GM12878 (cell line): ENCODE measurements around the gene MTA3. TPM values are rescaled to one million over a fixed set of nuclear protein-coding genes. Genes with fewer than 3 reads are reported as not detected.

Source experiments
- ATAC-seq: fragments of 200-7000 bp; cut with Tn5 transposase; 3 replicates; pipeline ENCODE4 v1.9.1; 2020; ENCODE audit warnings: mild to moderate bottlenecking, moderate library complexity
- BruUV-seq: library from RNA; stranded (reverse); fragments of 400-500 nt; replicated peaks from 2 replicates; lab custom pipeline; 2021; lab: Mats Ljungman, UMichigan
- CTCF ChIA-PET: fragments of 300-600 bp; sonication (Branson Sonifier 250); formaldehyde crosslinking; extraction: SDS; loops from one replicate; lab custom pipeline; 2021; ENCODE audit warnings: inconsistent platforms; lab: Yijun Ruan, JAX
- POLR2A ChIA-PET: fragments of 350-600 bp; formaldehyde crosslinking; extraction: SDS; loops from one replicate; lab custom pipeline; 2021; ENCODE audit warnings: inconsistent platforms; lab: Charles Lee
- RAD21 ChIA-PET: fragments of 300-600 bp; sonication (Branson Sonifier 250); formaldehyde crosslinking; loops from one replicate; lab custom pipeline; 2023; ENCODE audit warnings: antibody characterized with exemption; ENCODE audit not compliant: unreplicated experiment; lab: Charles Lee
- SMC1A ChIA-PET: fragments of 300-600 bp; sonication (Branson Sonifier 250); formaldehyde crosslinking; loops from one replicate; lab custom pipeline; 2023; ENCODE audit not compliant: unreplicated experiment, uncharacterized antibody; lab: Charles Lee
- DNase-seq: peaks from one replicate; pipeline ENCODE4 v3.0.0-alpha.2; 2011; ENCODE audit warnings: low read depth, low spot score
- FAIRE-seq: peaks from 3 replicates; lab custom pipeline; 2011; peaks lifted over from hg19 to GRCh38; lab: Jason Lieb, UNC
- H2AFZ ChIP-seq: 2 replicates; pipeline ENCODE4 v1.6.0; 2011; ENCODE audit warnings: low read depth, low read length, control low read depth; ENCODE audit not compliant: control insufficient read depth
- H3K27ac ChIP-seq: 2 replicates; pipeline ENCODE4 v1.5.1; 2011; ENCODE audit warnings: control low read depth; ENCODE audit not compliant: control insufficient read depth, insufficient read depth
- H3K27me3 ChIP-seq, 2 experiments: replicated peaks in 1 of 2; 2 replicates each; pipeline versions ENCODE4 v1.6.0 to v1.6.1; 2011; ENCODE audit warnings: low read length in 1 of 2; ENCODE audit not compliant: control insufficient read depth in 2 of 2, insufficient read depth in 2 of 2
- H3K36me3 ChIP-seq, 2 experiments: 2 replicates each; pipeline ENCODE4 v1.5.1; 2011; ENCODE audit warnings: low read length in 1 of 2; ENCODE audit not compliant: control insufficient read depth in 2 of 2, insufficient read depth in 2 of 2
- H3K4me1 ChIP-seq: 2 replicates; pipeline ENCODE4 v1.6.1; 2011; ENCODE audit warnings: mild to moderate bottlenecking, low read length, moderate library complexity, mixed read lengths; ENCODE audit not compliant: control insufficient read depth, insufficient read depth
- H3K4me2 ChIP-seq: 2 replicates; pipeline ENCODE4 v1.6.0; 2011; ENCODE audit warnings: control low read depth; ENCODE audit not compliant: control insufficient read depth, insufficient read depth
- H3K4me3 ChIP-seq: fragments of 200-600 bp; sonication (generic); 2 replicates; pipeline ENCODE4 v1.5.1; 2016
- H3K79me2 ChIP-seq: 2 replicates; pipeline ENCODE4 v1.6.0; 2011; ENCODE audit warnings: low read length; ENCODE audit not compliant: control insufficient read depth, insufficient read depth
- H3K9ac ChIP-seq: 2 replicates; pipeline ENCODE4 v1.8.0; 2011; ENCODE audit warnings: low read length, control low read depth, mixed read lengths; ENCODE audit not compliant: control insufficient read depth, insufficient read depth
- H3K9me3 ChIP-seq: replicated peaks from 3 replicates; pipeline ENCODE4 v1.5.1; 2011; ENCODE audit warnings: mild to moderate bottlenecking, low read length; ENCODE audit not compliant: control insufficient read depth, insufficient read depth
- H4K20me1 ChIP-seq: 2 replicates; pipeline ENCODE4 v1.6.0; 2011; ENCODE audit not compliant: control insufficient read depth, insufficient read depth
- BACH1 ChIP-seq: fragments of 450-650 bp; IDR thresholded peaks from 2 replicates; pipeline ENCODE4 v1.6.1; 2017; ENCODE audit warnings: mild to moderate bottlenecking, borderline replicate concordance
- EGR1 ChIP-seq, 2 experiments: IDR thresholded peaks; 1 replicate in 1 of 2; 2 replicates in 1 of 2; pipeline ENCODE4 v1.6.1; 2011 to 2012; ENCODE audit warnings: low read depth in 2 of 2, low read length in 2 of 2, borderline replicate concordance in 1 of 2, mild to moderate bottlenecking in 1 of 2, moderate library complexity in 1 of 2
- EZH2 ChIP-seq: IDR thresholded peaks from 2 replicates; pipeline ENCODE4 v1.6.1; 2012; ENCODE audit warnings: low read depth, mild to moderate bottlenecking, control low read depth, inconsistent platforms, low read length, borderline replicate concordance; ENCODE audit not compliant: control insufficient read depth
- HCFC1 ChIP-seq: fragments of 150-350 bp; IDR thresholded peaks from 2 replicates; pipeline ENCODE4 v1.6.1; 2014; ENCODE audit warnings: low read length
- HDGF ChIP-seq: fragments of 450-650 bp; IDR thresholded peaks from 2 replicates; pipeline ENCODE4 v1.6.1; 2016; ENCODE audit warnings: antibody characterized with exemption
- KLF5 ChIP-seq: fragments of 450-650 bp; IDR thresholded peaks from 2 replicates; pipeline ENCODE4 v1.6.1; 2014; ENCODE audit warnings: mild to moderate bottlenecking; ENCODE audit not compliant: partially characterized antibody
- NFYA ChIP-seq: IDR thresholded peaks from 2 replicates; pipeline ENCODE4 v1.6.1; 2011; ENCODE audit warnings: low read depth, mild to moderate bottlenecking, low read length, improper control_type of control experiment, borderline replicate concordance
- NFYB ChIP-seq: IDR thresholded peaks from 2 replicates; pipeline ENCODE4 v1.6.1; 2011; ENCODE audit warnings: low read depth, mild to moderate bottlenecking, low read length, improper control_type of control experiment, moderate library complexity; ENCODE audit not compliant: insufficient read depth
- NR2F1 ChIP-seq: fragments of 450-650 bp; conservative IDR thresholded peaks from 2 replicates; pipeline ENCODE4 v1.6.1; 2017; ENCODE audit warnings: mild to moderate bottlenecking
- RAD51 ChIP-seq: fragments of 450-650 bp; IDR thresholded peaks from 2 replicates; pipeline ENCODE4 v1.6.1; 2016; ENCODE audit warnings: moderate library complexity, mild to moderate bottlenecking, inconsistent platforms
- YY1 ChIP-seq: IDR thresholded peaks from 2 replicates; pipeline ENCODE4 v1.6.1; 2011; ENCODE audit warnings: low read depth, mild to moderate bottlenecking, low read length
- WGBS: methylation state at CpG from one replicate; pipeline ENCODE4 v1.1.6; 2016; ENCODE audit warnings: low lambda C conversion rate; ENCODE audit not compliant: insufficient replicate concordance, insufficient coverage; ENCODE audit errors: missing lambda C conversion rate; 5-methylcytosine and 5-hydroxymethylcytosine counted together
- in situ Hi-C: fragments of 300-500 bp; cut with MboI; formaldehyde crosslinking; loops from 9 replicates; pipeline ENCODE4 v1.14.3; 2018; ENCODE audit warnings: mixed read lengths
- intact Hi-C: fragments of 100-400 bp; cut with micrococcal nuclease; formaldehyde crosslinking; loops from one replicate; pipeline ENCODE4 v1.14.2; 2022; ENCODE audit not compliant: unreplicated experiment
- polyA plus RNA-seq, 11 experiments: library from polyadenylated mRNA; depleted of rRNA in 4 of 11; unstranded in 6 of 11; stranded (reverse) in 5 of 11; fragments of >200 nt; fragmentation: Nextera tagmentation in 4 of 11; fragmentation: Illumina TruSeq in 1 of 11; extraction: Ambion mirVana in 4 of 11; extraction: Trizol in 1 of 11; gene quantifications; 1 replicate in 1 of 11; 2 replicates in 10 of 11; pipeline versions ENCODE4 v1.2.1 to v1.2.3, GENCODE V29; 2011 to 2016; ENCODE audit warnings: inconsistent platforms in 2 of 11, missing spikeins in 2 of 11, low read depth in 1 of 11
- total RNA-seq, 4 experiments: library from RNA; depleted of rRNA in 3 of 4; stranded (reverse); fragments of >200 nt in 3 of 4; fragmentation: Illumina TruSeq in 1 of 4; extraction: Trizol in 1 of 4; gene quantifications; 2 replicates each; pipeline versions ENCODE4 v1.2.1 to v1.2.3, GENCODE V29; 2013 to 2021
- TF ChIP-seq, protein P1 (sequence below): IDR thresholded peaks from 2 replicates; pipeline ENCODE4 v1.6.1; 2011; ENCODE audit warnings: borderline replicate concordance, low read depth, mild to moderate bottlenecking, moderate library complexity, low read length; ENCODE audit not compliant: insufficient read depth, poor library complexity, severe bottlenecking
- TF ChIP-seq, protein P2 (sequence below): fragments of 450-650 bp; IDR thresholded peaks from 2 replicates; pipeline ENCODE4 v1.6.1; 2014; ENCODE audit warnings: mild to moderate bottlenecking

The MTA3 gene
- total and polyA plus RNA-seq, 10 of the 15 experiments (the other 5 are each of a cell fraction or from before 2014, with no cell fraction given), result 17.6 to 45.5 (median 26.5) TPM

DNA sequence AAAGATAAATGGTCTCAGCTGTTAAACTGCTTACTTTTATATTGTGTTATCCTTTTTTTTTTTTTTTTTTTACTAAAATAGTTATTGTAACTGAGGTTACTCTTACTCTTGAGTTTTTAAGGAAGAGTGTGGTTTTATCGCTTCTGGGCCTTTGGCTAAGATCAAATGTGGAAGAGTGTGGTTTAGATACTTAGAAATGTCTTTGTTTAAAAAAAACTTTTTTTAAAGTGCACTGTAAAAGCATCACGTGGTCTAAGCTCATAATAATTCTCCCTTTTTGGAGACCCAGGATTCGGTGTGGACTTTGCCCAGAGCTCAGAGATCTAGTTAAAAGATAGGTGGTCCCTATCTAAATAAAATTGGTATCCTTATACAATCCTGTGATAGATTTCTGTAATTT, 207.4 kb downstream of the MTA3 start:
- SMC1A ChIA-PET, result interaction anchor here (0.6 to 3.4 kb wide), 15 partner anchors 9 to 208 kb away, joined by 3 to 18 read pairs (median 5); no protein-coding TSS in a partner anchor
- no TSS peak for BruUV-seq

GRCh38 chr2:42777883-42778805, 209.7 kb downstream of the MTA3 start:
- in situ Hi-C loops, result no loop called here
- SMC1A ChIA-PET, result interaction anchor here (0.6 kb wide), 1 partner anchor 220 kb away, joined by 3 read pairs; no protein-coding TSS in a partner anchor
- no peak for TF ChIP-seq EZH2
- TF ChIP-seq HDGF, result no peak
- TF ChIP-seq EGR1 (IDR thresholded peaks at IDR 0.05; ENCODE audit: borderline replicate concordance in 1 of 2, low read depth in 2 of 2, low read length in 2 of 2), result no peak
- TF ChIP-seq, protein P1, sequence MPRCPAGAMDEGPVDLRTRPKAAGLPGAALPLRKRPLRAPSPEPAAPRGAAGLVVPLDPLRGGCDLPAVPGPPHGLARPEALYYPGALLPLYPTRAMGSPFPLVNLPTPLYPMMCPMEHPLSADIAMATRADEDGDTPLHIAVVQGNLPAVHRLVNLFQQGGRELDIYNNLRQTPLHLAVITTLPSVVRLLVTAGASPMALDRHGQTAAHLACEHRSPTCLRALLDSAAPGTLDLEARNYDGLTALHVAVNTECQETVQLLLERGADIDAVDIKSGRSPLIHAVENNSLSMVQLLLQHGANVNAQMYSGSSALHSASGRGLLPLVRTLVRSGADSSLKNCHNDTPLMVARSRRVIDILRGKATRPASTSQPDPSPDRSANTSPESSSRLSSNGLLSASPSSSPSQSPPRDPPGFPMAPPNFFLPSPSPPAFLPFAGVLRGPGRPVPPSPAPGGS, result no peak
- no peak for TF ChIP-seq NR2F1
- TF ChIP-seq KLF5, result no peak
- no peak for TF ChIP-seq HCFC1
- no peak for TF ChIP-seq BACH1
- TF ChIP-seq, protein P2, sequence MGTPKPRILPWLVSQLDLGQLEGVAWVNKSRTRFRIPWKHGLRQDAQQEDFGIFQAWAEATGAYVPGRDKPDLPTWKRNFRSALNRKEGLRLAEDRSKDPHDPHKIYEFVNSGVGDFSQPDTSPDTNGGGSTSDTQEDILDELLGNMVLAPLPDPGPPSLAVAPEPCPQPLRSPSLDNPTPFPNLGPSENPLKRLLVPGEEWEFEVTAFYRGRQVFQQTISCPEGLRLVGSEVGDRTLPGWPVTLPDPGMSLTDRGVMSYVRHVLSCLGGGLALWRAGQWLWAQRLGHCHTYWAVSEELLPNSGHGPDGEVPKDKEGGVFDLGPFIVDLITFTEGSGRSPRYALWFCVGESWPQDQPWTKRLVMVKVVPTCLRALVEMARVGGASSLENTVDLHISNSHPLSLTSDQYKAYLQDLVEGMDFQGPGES, result no peak
- TF ChIP-seq NFYA, result no peak

More for the DNA sequence above, 207.4 kb downstream of the MTA3 start:
- Histone ChIP-seq H3K9ac (no peak overlapping the region), H3K79me2 (no peaks in the 10 kb centered on the region), H3K9me3 (peaks cover 1% of the 10 kb centered on the region; the same call in 2 of the 3 replicates), H4K20me1 (no peaks in the 10 kb centered on the region), H3K27ac (peak overlapping the region; percentile 63), H3K4me2 (peak overlapping the region; percentile 55; the same call in 1 of the 2 replicates), H3K36me3 (no peaks in the 10 kb centered on the region), H3K4me1 (peaks cover 5% of the 10 kb centered on the region), H2AFZ (peak overlapping the region; percentile 47), H3K27me3 (no peaks in the 10 kb centered on the region), H3K4me3 (0 out of 2 replicates have a peak overlapping the region, but pooled peaks have one; percentile 13)
- peak; percentile 86 for TF ChIP-seq RAD51
- peak; percentile 26; the same call in 1 of the 2 replicates for TF ChIP-seq YY1
- TF ChIP-seq NFYB, result no peak
- ChIA-PET RAD21 (interaction anchor here (0.7 to 1.8 kb wide), 8 partner anchors 12 to 188 kb away, joined by 3 to 10 read pairs (median 4); partner anchors contain the start of gene HAAO), POLR2A (interaction anchor here (0.6 to 2.0 kb wide), 10 partner anchors 9 to 1264 kb away, joined by 3 to 8 read pairs (median 6); partner anchors contain the start of gene HAAO), CTCF (interaction anchor here (0.6 to 1.9 kb wide), 9 partner anchors 9 to 138 kb away, joined by 3 to 6 read pairs (median 4); no protein-coding TSS in a partner anchor)
- in situ Hi-C loops (no loop called here), intact Hi-C loops (no loop called here)
- no peak for FAIRE-seq
- ATAC-seq, result peak; percentile 23; the same call in 1 of the 3 replicates
- 42% methylated on average over 3 of the region's 3 CpGs for WGBS
- DNase-seq, result no peak

More at GRCh38 chr2:42777883-42778805, 209.7 kb downstream of the MTA3 start:
- Histone ChIP-seq H4K20me1 (no peaks in the 10 kb centered on the region), H3K36me3 (no peaks in the 10 kb centered on the region), H3K79me2 (no peaks in the 10 kb centered on the region), H3K9me3 (peaks cover 1% of the 10 kb centered on the region; the same call in 2 of the 3 replicates), H3K4me1 (peaks cover 5% of the 10 kb centered on the region), H3K4me3 (no peak overlapping the region; the same call in 1 of the 2 replicates), H3K27me3 (no peaks in the 10 kb centered on the region), H3K9ac (no peak overlapping the region), H3K4me2 (no peak overlapping the region), H3K27ac (no peak overlapping the region), H2AFZ (no peak overlapping the region)
- no peak for ATAC-seq
- DNase-seq, result no peak
- no peak for FAIRE-seq
- intact Hi-C loops, result no loop called here
- WGBS, result 70% methylated on average over 3 of the region's 3 CpGs
- ChIA-PET RAD21 (interaction anchor here (0.7 kb wide), 1 partner anchor 106 kb away, joined by 3 read pairs; no protein-coding TSS in a partner anchor), POLR2A (interaction anchor here (0.7 kb wide), 1 partner anchor 7 kb away, joined by 4 read pairs; no protein-coding TSS in a partner anchor), CTCF (interaction anchor here (0.6 to 1.1 kb wide), 3 partner anchors 10 to 317 kb away, joined by 3 read pairs; no protein-coding TSS in a partner anchor)
- BruUV-seq, result no TSS peak
